ENCODE data around the gene ZMIZ1. TPM values are rescaled to one million over a fixed set of nuclear protein-coding genes. Genes with fewer than 3 reads are reported as not detected.

The ZMIZ1 gene
- total RNA-seq, 4 donors from 2014 or later = 71.9 to 104 (median 79.5) TPM

GRCh38 chr10:79238606-79239005, 169.8 kb downstream of the ZMIZ1 start:
- TF ChIP-seq POLR2AphosphoS5 (IDR thresholded peaks at IDR 0.05) = no peak
- no peak for TF ChIP-seq EP300 (IDR thresholded peaks at IDR 0.05)
- no peak for TF ChIP-seq POLR2A (IDR thresholded peaks at IDR 0.05)
- no peak for TF ChIP-seq CTCF (IDR thresholded peaks at IDR 0.05)
- 75% methylated on average over 1 of the region's 2 CpGs for WGBS
- peaks cover 94% of the 10 kb centered on the region for H3K4me1 ChIP-seq

GRCh38 chr10:79239275-79239779, 170.6 kb downstream of the ZMIZ1 start:
- Histone ChIP-seq H3K27ac (peak overlapping the region; percentile 73), H3K4me3 (no peak overlapping the region), H3K36me3 (no peaks in the 10 kb centered on the region), H3K4me1 (peaks cover 94% of the 10 kb centered on the region), H3K27me3 (no peaks in the 10 kb centered on the region), H3K9me3 (no peaks in the 10 kb centered on the region)
- WGBS = 63% methylated on average over 10 of the region's 10 CpGs
- peak in 1 of 2 donors; percentile 84 for DNase-seq (ENCODE audit: low spot score in 2 of 2)
- TF ChIP-seq CTCF (IDR thresholded peaks at IDR 0.05) (no peak), POLR2A (IDR thresholded peaks at IDR 0.05) (no peak), EP300 (IDR thresholded peaks at IDR 0.05) (no peak), POLR2AphosphoS5 (IDR thresholded peaks at IDR 0.05) (no peak)

More at GRCh38 chr10:79238606-79239005, 169.8 kb downstream of the ZMIZ1 start:
- no peaks in the 10 kb centered on the region for H3K9me3 ChIP-seq
- no peaks in the 10 kb centered on the region for H3K36me3 ChIP-seq
- peak overlapping the region; percentile 73 for H3K27ac ChIP-seq
- no peak for DNase-seq (ENCODE audit: low spot score in 2 of 2)
- H3K4me3 ChIP-seq = no peak overlapping the region
- H3K27me3 ChIP-seq = no peaks in the 10 kb centered on the region

- no peaks in the 10 kb centered on the region for H3K9me3 ChIP-seq
- peaks cover 94% of the 10 kb centered on the region for H3K4me1 ChIP-seq
- H3K27me3 ChIP-seq = no peaks in the 10 kb centered on the region
- no peak overlapping the region for H3K4me3 ChIP-seq
- peak overlapping the region; percentile 73 for H3K27ac ChIP-seq
- DNase-seq (ENCODE audit: low spot score in 2 of 2) = no peak
- H3K36me3 ChIP-seq = no peaks in the 10 kb centered on the region
- TF ChIP-seq POLR2A (IDR thresholded peaks at IDR 0.05) (no peak), POLR2AphosphoS5 (IDR thresholded peaks at IDR 0.05) (no peak), CTCF (IDR thresholded peaks at IDR 0.05) (no peak), EP300 (IDR thresholded peaks at IDR 0.05) (no peak)
- WGBS = 81% methylated on average over 28 of the region's 29 CpGs
Observed at GRCh38 chr10:79239924-79240581, 171.3 kb downstream of the ZMIZ1 start.

GRCh38 chr10:79241629-79241989, 172.8 kb downstream of the ZMIZ1 start:
- TF ChIP-seq POLR2AphosphoS5 (IDR thresholded peaks at IDR 0.05) = no peak
- TF ChIP-seq CTCF (IDR thresholded peaks at IDR 0.05) = no peak
- no peak for TF ChIP-seq POLR2A (IDR thresholded peaks at IDR 0.05)
- Histone ChIP-seq H3K27ac (peak overlapping the region; percentile 89), H3K4me3 (peak overlapping the region; percentile 68), H3K36me3 (no peaks in the 10 kb centered on the region), H3K9me3 (no peaks in the 10 kb centered on the region), H3K27me3 (no peaks in the 10 kb centered on the region), H3K4me1 (peaks cover 95% of the 10 kb centered on the region)
- DNase-seq (ENCODE audit: low spot score in 2 of 2) = no peak
- WGBS = 63% methylated on average over 5 of the region's 5 CpGs

- H3K36me3 ChIP-seq = no peaks in the 10 kb centered on the region
- peak overlapping the region; percentile 68 for H3K4me3 ChIP-seq
- H3K4me1 ChIP-seq = peaks cover 95% of the 10 kb centered on the region
- peak overlapping the region; percentile 89 for H3K27ac ChIP-seq
- peak; percentile 84 to 86 for DNase-seq (ENCODE audit: low spot score in 2 of 2)
- no peaks in the 10 kb centered on the region for H3K27me3 ChIP-seq
- H3K9me3 ChIP-seq = no peaks in the 10 kb centered on the region
- TF ChIP-seq EP300 (IDR thresholded peaks at IDR 0.05) (no peak), POLR2AphosphoS5 (IDR thresholded peaks at IDR 0.05) (peak in 1 of 3 donors; percentile 55)
- WGBS = 4% methylated on average over 21 of the region's 36 CpGs
Observed at GRCh38 chr10:79241990-79242619, 173.3 kb downstream of the ZMIZ1 start.

Measured in suprapubic skin (tissue), 4 donors.